Esophagus squamous epithelium (tissue), 5 donors: Measurements from ENCODE around the gene CROCC2. TPM values are rescaled to one million over a fixed set of nuclear protein-coding genes. Genes with fewer than 3 reads are reported as not detected.

Source experiments
- DNase-seq: peaks from one replicate; lab custom pipeline; 2025; lab: John Stamatoyannopoulos, UW
- H3K27ac ChIP-seq, 4 donors: fragments of 200-600 bp; sonication (generic); one replicate each; pipeline ENCODE4 v1.5.1; 2016 to 2019; ENCODE audit warnings: mild to moderate bottlenecking in 1 of 4
- H3K27me3 ChIP-seq, 4 donors: fragments of 200-600 bp; sonication (generic); 1 replicate in 3 of 4; 2 replicates in 1 of 4; pipeline versions ENCODE4 v1.5.1 to v1.6.0; 2017 to 2021; ENCODE audit warnings: antibody characterized with exemption in 1 of 4
- H3K36me3 ChIP-seq, 3 donors: fragments of 200-600 bp; sonication (generic); one replicate each; pipeline ENCODE4 v1.5.1; 2016 to 2019
- H3K4me1 ChIP-seq, 3 donors: fragments of 200-600 bp; sonication (generic); one replicate each; pipeline ENCODE4 v1.5.1; 2017 to 2019
- H3K4me3 ChIP-seq, 4 donors: fragments of 200-600 bp; sonication (generic); 1 replicate in 3 of 4; 2 replicates in 1 of 4; pipeline ENCODE4 v1.5.1; 2016 to 2019; ENCODE audit warnings: mild to moderate bottlenecking in 2 of 4, moderate library complexity in 1 of 4
- H3K9me3 ChIP-seq, 3 donors: fragments of 200-600 bp; sonication (generic); one replicate each; pipeline ENCODE4 v1.5.1; 2016 to 2019
- POLR2A ChIP-seq, 4 donors: fragments of 450-650 bp; IDR thresholded peaks; one replicate each; pipeline ENCODE4 v1.6.1; 2017; ENCODE audit warnings: antibody characterized with exemption in 4 of 4, mild to moderate bottlenecking in 4 of 4, moderate library complexity in 3 of 4
- WGBS, 2 donors: methylation state at CpG; one replicate each; pipeline ENCODE4 v1.1.5; 2018; 5-methylcytosine and 5-hydroxymethylcytosine counted together
- intact Hi-C: fragments of 100-400 bp; cut with DNase I; formaldehyde crosslinking; loops from one replicate; pipeline ENCODE4 v1.15.0; 2022
- total RNA-seq, 4 donors: library from RNA; depleted of rRNA; stranded (reverse); fragments of >200 nt; gene quantifications; one replicate each; pipeline ENCODE4 v1.1.0, GENCODE V29; 2016
- TF ChIP-seq, protein P1 (sequence below), 6 experiments: fragments of 450-650 bp in 4 of 6; fragments of 200-600 bp in 2 of 6; sonication (generic) in 2 of 6; IDR thresholded peaks; one replicate each; pipeline ENCODE4 v1.5.1; 2016 to 2019; ENCODE audit warnings: antibody characterized with exemption in 6 of 6, mild to moderate bottlenecking in 4 of 6, moderate library complexity in 4 of 6
- donor health status: DM: yes; HTN: yes; CAD: no.

CROCC2 gene
- total RNA-seq, 4 donors from 2014 or later = not detected

DNA sequence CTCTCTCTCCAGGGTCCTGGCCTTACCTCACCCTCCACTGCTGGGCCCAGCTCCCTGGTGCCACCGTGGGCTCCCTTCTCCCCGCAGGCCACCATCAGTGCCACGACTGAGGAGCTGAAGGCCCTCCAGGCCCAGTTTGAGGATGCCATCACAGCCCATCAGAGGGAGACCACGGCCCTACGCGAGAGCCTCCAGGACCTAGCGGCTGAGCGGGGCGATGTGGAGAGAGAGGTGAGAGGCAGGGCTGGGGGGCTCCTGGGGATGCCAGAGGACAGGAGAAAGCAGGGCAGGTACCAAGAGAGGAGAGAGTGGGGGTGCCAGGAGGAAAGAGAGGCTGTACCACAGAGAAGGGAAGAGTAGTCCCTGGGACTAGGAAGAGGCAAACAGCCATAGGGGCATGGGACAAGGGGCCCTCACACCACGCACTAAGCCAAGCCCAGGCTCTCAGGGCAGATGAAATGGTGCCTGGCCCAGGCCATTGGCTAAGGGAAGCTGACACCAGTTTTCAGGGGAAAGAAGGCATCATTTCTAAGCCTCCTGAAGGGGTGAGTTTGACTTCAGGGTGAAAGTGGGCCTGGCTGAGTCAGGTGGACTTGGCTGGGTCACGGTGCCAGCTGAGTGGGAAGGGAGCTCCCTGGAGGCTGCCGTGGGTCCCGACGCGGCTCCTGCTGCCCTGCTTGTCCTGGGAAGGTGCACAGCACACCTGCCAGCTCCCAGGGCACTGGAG lies 53.2 kb downstream of the CROCC2 start:
- 66 to 95% methylated on average over 4 to 5 of the region's 15 CpGs for WGBS, 2 donors
- Histone ChIP-seq H3K27ac (peak overlapping the region in 2 of 4 donors; percentile 65 to 69), H3K27me3 (peaks cover 0 to 51% (median 0%) of the 10 kb centered on the region in 4 donors), H3K4me1 (peaks cover 8 to 49% (median 25%) of the 10 kb centered on the region in 3 donors), H3K36me3 (no peaks in the 10 kb centered on the region), H3K9me3 (no peaks in the 10 kb centered on the region), H3K4me3 (no peak overlapping the region)
- intact Hi-C loops = no loop called here
- no peak for DNase-seq
- TF ChIP-seq, protein P1, sequence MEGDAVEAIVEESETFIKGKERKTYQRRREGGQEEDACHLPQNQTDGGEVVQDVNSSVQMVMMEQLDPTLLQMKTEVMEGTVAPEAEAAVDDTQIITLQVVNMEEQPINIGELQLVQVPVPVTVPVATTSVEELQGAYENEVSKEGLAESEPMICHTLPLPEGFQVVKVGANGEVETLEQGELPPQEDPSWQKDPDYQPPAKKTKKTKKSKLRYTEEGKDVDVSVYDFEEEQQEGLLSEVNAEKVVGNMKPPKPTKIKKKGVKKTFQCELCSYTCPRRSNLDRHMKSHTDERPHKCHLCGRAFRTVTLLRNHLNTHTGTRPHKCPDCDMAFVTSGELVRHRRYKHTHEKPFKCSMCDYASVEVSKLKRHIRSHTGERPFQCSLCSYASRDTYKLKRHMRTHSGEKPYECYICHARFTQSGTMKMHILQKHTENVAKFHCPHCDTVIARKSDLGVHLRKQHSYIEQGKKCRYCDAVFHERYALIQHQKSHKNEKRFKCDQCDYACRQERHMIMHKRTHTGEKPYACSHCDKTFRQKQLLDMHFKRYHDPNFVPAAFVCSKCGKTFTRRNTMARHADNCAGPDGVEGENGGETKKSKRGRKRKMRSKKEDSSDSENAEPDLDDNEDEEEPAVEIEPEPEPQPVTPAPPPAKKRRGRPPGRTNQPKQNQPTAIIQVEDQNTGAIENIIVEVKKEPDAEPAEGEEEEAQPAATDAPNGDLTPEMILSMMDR (IDR thresholded peaks at IDR 0.05) = no peak
- no peak for TF ChIP-seq POLR2A (IDR thresholded peaks at IDR 0.05)

DNA sequence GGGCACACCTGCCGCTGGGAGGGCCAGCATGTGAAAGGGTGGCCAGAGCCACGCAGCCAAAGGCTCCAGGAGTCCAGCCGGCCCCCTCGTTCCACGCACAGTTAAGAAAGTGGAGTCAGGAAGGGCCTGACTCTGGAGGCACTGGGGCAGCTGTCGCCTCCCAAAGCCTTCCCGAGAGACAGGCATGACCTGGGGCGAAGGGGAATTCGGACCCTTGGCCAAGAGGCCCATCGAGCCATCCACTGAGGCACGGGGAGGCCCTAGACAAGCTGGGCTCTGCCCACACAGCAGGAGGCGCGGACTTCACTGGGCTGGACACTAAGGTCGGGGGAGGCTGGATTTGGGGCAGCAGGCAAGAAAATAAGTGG lies 53.8 kb downstream of the CROCC2 start:
- no peak for TF ChIP-seq POLR2A (IDR thresholded peaks at IDR 0.05)
- TF ChIP-seq, protein P1 (IDR thresholded peaks at IDR 0.05) = no peak

DNA sequence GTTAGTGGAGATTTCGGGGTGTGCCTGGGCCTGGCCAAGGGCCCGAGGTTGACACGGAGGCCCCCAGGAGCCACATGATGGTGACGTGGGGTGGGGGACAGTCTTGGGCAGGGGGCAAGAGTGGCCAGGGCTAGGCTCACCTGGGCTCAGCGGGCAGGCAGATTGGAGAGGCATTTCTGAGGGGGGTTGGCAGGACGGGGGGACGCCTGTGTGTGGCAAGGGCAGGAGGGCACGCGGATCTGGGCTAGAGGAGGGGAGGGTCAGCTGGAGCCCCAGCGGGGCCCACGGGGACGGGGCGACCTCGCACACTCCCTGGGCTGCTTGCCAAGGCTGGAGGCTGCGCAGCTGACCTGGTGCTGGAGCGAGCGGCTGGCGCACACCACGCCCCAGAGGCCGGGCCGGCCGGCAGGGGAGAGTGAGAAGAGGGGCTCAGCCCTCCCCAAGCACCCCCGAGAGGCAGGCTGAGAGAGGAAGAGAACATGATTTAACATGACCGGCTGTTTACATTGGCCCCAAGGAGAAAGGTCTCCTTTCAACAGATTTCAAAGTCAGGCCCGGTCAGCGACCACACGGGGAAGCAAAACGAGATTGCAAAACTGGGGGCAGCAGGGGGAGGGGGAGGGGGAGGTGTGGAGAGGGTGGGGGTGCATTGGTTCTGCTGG lies 54.3 kb downstream of the CROCC2 start:
- Histone ChIP-seq H3K27me3 (peaks cover 0 to 40% (median 0%) of the 10 kb centered on the region in 4 donors), H3K4me3 (peak overlapping the region in 1 of 4 donors; percentile 21), H3K9me3 (no peaks in the 10 kb centered on the region), H3K4me1 (peaks cover 8 to 54% (median 25%) of the 10 kb centered on the region in 3 donors), H3K27ac (peak overlapping the region in 2 of 4 donors; percentile 65 to 69), H3K36me3 (no peaks in the 10 kb centered on the region)
- intact Hi-C loops = no loop called here
- TF ChIP-seq, protein P1 (IDR thresholded peaks at IDR 0.05) = no peak
- no peak for TF ChIP-seq POLR2A (IDR thresholded peaks at IDR 0.05)
- no peak for DNase-seq
- 9 to 35% methylated on average over 13 to 14 of the region's 28 CpGs for WGBS, 2 donors

More for the DNA sequence above, 53.8 kb downstream of the CROCC2 start:
- peaks cover 8 to 52% (median 25%) of the 10 kb centered on the region in 3 donors for H3K4me1 ChIP-seq
- H3K9me3 ChIP-seq = no peaks in the 10 kb centered on the region
- intact Hi-C loops = no loop called here
- DNase-seq = no peak
- 70 to 81% methylated on average over 2 to 9 of the region's 14 CpGs for whole genome bisulfite sequencing, 2 donors
- H3K36me3 ChIP-seq = no peaks in the 10 kb centered on the region
- peak overlapping the region in 2 of 4 donors; percentile 65 to 69 for H3K27ac ChIP-seq
- no peak overlapping the region for H3K4me3 ChIP-seq
- peaks cover 0 to 45% (median 0%) of the 10 kb centered on the region in 4 donors for H3K27me3 ChIP-seq

DNA sequence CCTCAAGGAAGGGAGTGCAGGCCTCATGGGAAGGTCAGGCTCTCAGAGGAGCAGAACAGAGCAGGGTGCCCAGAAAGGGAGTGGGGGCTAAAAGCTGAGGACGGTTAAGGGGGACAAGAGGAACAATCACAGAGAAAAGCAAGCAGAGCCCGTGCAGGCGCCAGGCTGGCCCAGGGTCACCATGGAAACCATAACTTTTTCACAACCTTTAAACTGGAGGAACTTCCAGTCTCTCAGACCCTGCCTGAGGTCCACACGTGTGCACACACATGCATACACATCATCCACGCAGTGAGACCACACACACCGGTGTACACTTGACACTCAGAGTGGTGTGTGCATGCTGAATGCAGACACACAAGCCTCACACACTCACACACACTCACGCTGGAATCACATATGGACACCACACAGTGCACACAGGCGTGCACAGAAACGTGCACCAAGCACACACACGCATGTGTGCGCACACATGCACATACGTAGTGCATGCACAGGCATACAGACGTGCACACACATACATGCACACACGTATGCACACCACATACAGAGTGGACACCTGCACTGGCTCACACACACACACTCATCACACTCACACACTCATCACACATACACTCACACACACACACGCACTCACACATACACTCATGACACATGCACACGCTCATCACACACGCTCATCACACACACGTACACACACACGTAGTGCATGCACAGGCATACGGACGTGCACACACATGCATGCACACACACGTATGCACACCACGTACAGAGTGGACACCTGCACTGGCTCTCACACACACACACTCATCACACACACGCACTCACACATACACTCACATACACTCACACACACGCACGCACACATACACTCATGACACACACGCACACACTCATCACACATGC lies 55.1 kb downstream of the CROCC2 start:
- intact Hi-C loops = no loop called here
- Histone ChIP-seq H3K4me1 (peaks cover 8 to 54% (median 25%) of the 10 kb centered on the region in 3 donors), H3K9me3 (no peaks in the 10 kb centered on the region), H3K27me3 (peaks cover 0 to 32% (median 0%) of the 10 kb centered on the region in 4 donors), H3K36me3 (no peaks in the 10 kb centered on the region), H3K4me3 (no peak overlapping the region), H3K27ac (no peak overlapping the region)
- WGBS, 2 donors = 67 to 73% methylated on average over 25 to 27 of the region's 27 CpGs
- DNase-seq = no peak
- TF ChIP-seq, protein P1 (IDR thresholded peaks at IDR 0.05) = no peak
- no peak for TF ChIP-seq POLR2A (IDR thresholded peaks at IDR 0.05)
